Endodermal cell (in vitro differentiated cells): Measurements from ENCODE around the gene PIK3R4. TPM values are rescaled to one million over a fixed set of nuclear protein-coding genes. Genes with fewer than 3 reads are reported as not detected.

Source experiments
- DNase-seq: peaks from one replicate; pipeline ENCODE4 v3.0.0-alpha.2; 2017
- H3K27ac ChIP-seq: 2 replicates; pipeline ENCODE4 v1.5.1; 2013; ENCODE audit warnings: mild to moderate bottlenecking, low read depth, low read length, moderate library complexity
- H3K27me3 ChIP-seq: 2 replicates; pipeline ENCODE4 v1.6.1; 2013; ENCODE audit warnings: mild to moderate bottlenecking, low read length, moderate library complexity; ENCODE audit not compliant: insufficient read depth, control insufficient read depth, poor library complexity, severe bottlenecking
- H3K36me3 ChIP-seq: 2 replicates; pipeline ENCODE4 v1.7.0; 2013; ENCODE audit warnings: mild to moderate bottlenecking, low read length, moderate library complexity; ENCODE audit not compliant: control insufficient read depth, insufficient read depth
- H3K4me1 ChIP-seq: one replicate; pipeline ENCODE4 v1.7.0; 2013; ENCODE audit warnings: low read length; ENCODE audit not compliant: control insufficient read depth, insufficient read depth
- H3K4me3 ChIP-seq: 2 replicates; pipeline ENCODE4 v1.5.1; 2013; ENCODE audit warnings: mild to moderate bottlenecking, low read length, moderate library complexity
- H3K9ac ChIP-seq: 2 replicates; pipeline ENCODE4 v1.6.1; 2013; ENCODE audit warnings: mild to moderate bottlenecking, low read length, moderate library complexity; ENCODE audit not compliant: poor library complexity, severe bottlenecking; ENCODE audit errors: extremely low read depth
- H3K9me3 ChIP-seq: 2 replicates; pipeline ENCODE4 v1.6.1; 2013; ENCODE audit warnings: mild to moderate bottlenecking, low read length, moderate library complexity; ENCODE audit not compliant: control insufficient read depth
- H3K27ac Mint-ChIP-seq: 2 replicates; pipeline ENCODE4 v1.8.0; 2020; ENCODE audit warnings: mixed read lengths
- H3K27me3 Mint-ChIP-seq: 2 replicates; pipeline ENCODE4 v1.8.0; 2021; ENCODE audit warnings: mild to moderate bottlenecking, mixed read lengths; ENCODE audit not compliant: insufficient read depth
- H3K36me3 Mint-ChIP-seq: 2 replicates; pipeline ENCODE4 v1.8.0; 2020; ENCODE audit warnings: low read depth, mixed read lengths
- H3K4me1 Mint-ChIP-seq: 2 replicates; pipeline ENCODE4 v1.8.0; 2020; ENCODE audit warnings: mixed read lengths
- H3K4me3 Mint-ChIP-seq: 2 replicates; pipeline ENCODE4 v1.8.0; 2020; ENCODE audit warnings: mild to moderate bottlenecking, moderate library complexity, mixed read lengths
- H3K9me3 Mint-ChIP-seq: 2 replicates; pipeline ENCODE4 v1.8.0; 2020; ENCODE audit warnings: mild to moderate bottlenecking, mixed read lengths
- CTCF ChIP-seq: fragments of 200-600 bp; sonication (generic); conservative IDR thresholded peaks from 2 replicates; pipeline ENCODE4 v1.5.0; 2021; ENCODE audit warnings: antibody characterized with exemption, mild to moderate bottlenecking
- WGBS, 2 experiments: methylation state at CpG; one replicate each; pipeline versions ENCODE4 v1.1.5 to v1.1.7; 2013; ENCODE audit warnings: missing lambda C conversion rate in 2 of 2, mixed read lengths in 1 of 2; ENCODE audit not compliant: insufficient coverage in 1 of 2, insufficient read length in 1 of 2; 5-methylcytosine and 5-hydroxymethylcytosine counted together
- total RNA-seq, 2 donors: library from RNA; stranded (reverse); fragmentation: NEBNext Ultra II Directional in 1 of 2; extraction: Animal tissue kit (Norgen Biotek cat#: 25700) in 1 of 2; gene quantifications; 2 replicates in 1 of 2; 3 replicates in 1 of 2; pipeline ENCODE4 v1.2.1, GENCODE V29; 2021

Gene PIK3R4
- total RNA-seq, 2 donors from 2014 or later: 40.3 to 41.2 TPM

GRCh38 chr3:130663092-130663491 is 83.5 kb downstream of the PIK3R4 start:
- no peak overlapping the region for H3K9ac ChIP-seq
- H3K27me3 Mint-ChIP-seq: no peaks in the 10 kb centered on the region
- no peaks in the 10 kb centered on the region for H3K4me1 ChIP-seq
- H3K9me3 ChIP-seq: no peaks in the 10 kb centered on the region
- H3K27ac ChIP-seq: no peak overlapping the region
- 89 to 97% methylated on average over 2 of the region's 2 CpGs for WGBS, 2 experiments
- no peak overlapping the region for H3K4me3 ChIP-seq
- no peaks in the 10 kb centered on the region for H3K4me1 Mint-ChIP-seq
- H3K27me3 ChIP-seq: no peaks in the 10 kb centered on the region
- no peaks in the 10 kb centered on the region for H3K9me3 Mint-ChIP-seq
- TF ChIP-seq CTCF: no peak
- H3K36me3 Mint-ChIP-seq: peaks cover 25% of the 10 kb centered on the region
- H3K4me3 Mint-ChIP-seq: no peak overlapping the region
- no peak for DNase-seq
- no peak overlapping the region for H3K27ac Mint-ChIP-seq
- no peaks in the 10 kb centered on the region for H3K36me3 ChIP-seq

GRCh38 chr3:130662501-130662996 is 84.1 kb downstream of the PIK3R4 start:
- no peak for TF ChIP-seq CTCF
- no peak for DNase-seq
- no peak overlapping the region for H3K9ac ChIP-seq
- H3K9me3 ChIP-seq: no peaks in the 10 kb centered on the region
- 96 to 100% methylated on average over 1 of the region's 1 CpG for WGBS, 2 experiments
- Mint-ChIP-seq H3K9me3 (no peaks in the 10 kb centered on the region), H3K4me1 (no peaks in the 10 kb centered on the region), H3K36me3 (peaks cover 31% of the 10 kb centered on the region), H3K27me3 (no peaks in the 10 kb centered on the region), H3K4me3 (no peak overlapping the region), H3K27ac (no peak overlapping the region)
- H3K4me1 ChIP-seq: no peaks in the 10 kb centered on the region
- no peak overlapping the region for H3K4me3 ChIP-seq
- H3K36me3 ChIP-seq: no peaks in the 10 kb centered on the region
- H3K27me3 ChIP-seq: no peaks in the 10 kb centered on the region
- H3K27ac ChIP-seq: no peak overlapping the region

- Mint-ChIP-seq H3K36me3 (peaks cover 30% of the 10 kb centered on the region), H3K4me1 (no peaks in the 10 kb centered on the region), H3K9me3 (no peaks in the 10 kb centered on the region), H3K27me3 (no peaks in the 10 kb centered on the region), H3K27ac (no peak overlapping the region), H3K4me3 (no peak overlapping the region)
- no peak overlapping the region for H3K9ac ChIP-seq
- no peaks in the 10 kb centered on the region for H3K36me3 ChIP-seq
- WGBS, 2 experiments: 95 to 100% methylated on average over 5 to 7 of the region's 7 CpGs
- no peaks in the 10 kb centered on the region for H3K9me3 ChIP-seq
- DNase-seq: no peak
- no peaks in the 10 kb centered on the region for H3K4me1 ChIP-seq
- H3K4me3 ChIP-seq: no peak overlapping the region
- no peak overlapping the region for H3K27ac ChIP-seq
- no peaks in the 10 kb centered on the region for H3K27me3 ChIP-seq
- TF ChIP-seq CTCF: no peak
Observed at GRCh38 chr3:130661140-130661891, 85.3 kb downstream of the PIK3R4 start.
